Adrenal gland (tissue), 12 donors: ENCODE data around the gene ADAMTSL3. TPM values are rescaled to one million over a fixed set of nuclear protein-coding genes. Genes with fewer than 3 reads are reported as not detected.
A peak's percentile ranks its signal among the peaks of the same experiment; 100 is the strongest.
"Not testable (repeated sequence)": the region's sequence is repeated elsewhere in the genome, so short reads cannot be mapped to it uniquely, and the experiment has no call there.

Experiments used
- DNase-seq, 7 donors: peaks; one replicate each; pipeline ENCODE4 v3.0.0-alpha.2; 2019 to 2020
- H3K27ac ChIP-seq, 5 donors: fragments of 200-600 bp; sonication (generic) in 4 of 5; 1 replicate in 3 of 5; 2 replicates in 2 of 5; pipeline versions ENCODE4 v1.5.1 to v1.8.0; 2016 to 2020; ENCODE audit warnings: mild to moderate bottlenecking in 1 of 5
- H3K27me3 ChIP-seq: fragments of 200-600 bp; 2 replicates; pipeline ENCODE4 v1.8.0; 2021
- H3K36me3 ChIP-seq, 2 donors: fragments of 200-600 bp; replicated peaks in 1 of 2; 1 replicate in 1 of 2; 2 replicates in 1 of 2; pipeline versions ENCODE4 v1.5.1 to v1.8.0; 2018 to 2022
- H3K4me1 ChIP-seq, 2 donors: fragments of 200-600 bp; replicated peaks in 1 of 2; 1 replicate in 1 of 2; 2 replicates in 1 of 2; pipeline versions ENCODE4 v1.5.1 to v1.8.0; 2018 to 2021
- H3K4me3 ChIP-seq, 4 donors: fragments of 200-600 bp; sonication (generic) in 3 of 4; one replicate each; pipeline ENCODE4 v1.5.1; 2016 to 2018
- H3K9me3 ChIP-seq, 3 donors: fragments of 200-600 bp; sonication (generic) in 1 of 3; replicated peaks in 1 of 3; 1 replicate in 2 of 3; 2 replicates in 1 of 3; pipeline versions ENCODE4 v1.5.1 to v1.8.0; 2016 to 2021
- POLR2A ChIP-seq, 2 donors: fragments of 450-650 bp; IDR thresholded peaks; one replicate each; pipeline ENCODE4 v1.6.1; 2017; ENCODE audit warnings: antibody characterized with exemption in 2 of 2, mild to moderate bottlenecking in 2 of 2, moderate library complexity in 1 of 2
- WGBS, 4 donors: extraction: QIAGEN DNeasy Blood & Tissue Kit in 2 of 4; methylation state at CpG; one replicate each; pipeline versions ENCODE4 v1.1.5 to v1.1.7; 2013 to 2017; 5-methylcytosine and 5-hydroxymethylcytosine counted together
- intact Hi-C, 2 donors: fragments of 100-400 bp; cut with DNase I; formaldehyde crosslinking; loops; one replicate each; pipeline versions ENCODE4 v1.14.1 to v1.15.0; 2022 to 2023
- polyA plus RNA-seq, 3 donors: library from polyadenylated mRNA; stranded (reverse); fragments of 200-250 nt in 2 of 3; fragments of 350-450 nt in 1 of 3; fragmentation: Illumina TruSeq in 1 of 3; extraction: RNeasy Lipid Tissue Mini Kit (QIAGEN cat#74804) in 1 of 3; gene quantifications; one replicate each; pipeline ENCODE4 v1.2.3, GENCODE V29; 2013 to 2014
- total RNA-seq, 9 donors: library from RNA; depleted of rRNA in 4 of 9; stranded (reverse); fragments of >200 nt in 4 of 9; fragments of 120-200 nt in 1 of 9; fragmentation: NEBNext Ultra II Directional in 1 of 9; extraction: Animal tissue kit (Norgen Biotek cat#: 25700) in 1 of 9; gene quantifications; one replicate each; pipeline versions ENCODE4 v1.1.0 to v1.2.4, GENCODE V29; 2013 to 2023
- TF ChIP-seq, protein P1 (sequence below), 6 experiments: fragments of 450-650 bp in 4 of 6; fragments of 200-600 bp in 2 of 6; sonication (generic) in 1 of 6; IDR thresholded peaks; 1 replicate in 5 of 6; 2 replicates in 1 of 6; pipeline versions ENCODE4 v1.5.1 to v1.8.0; 2016 to 2021; ENCODE audit warnings: antibody characterized with exemption in 6 of 6, mild to moderate bottlenecking in 2 of 6, moderate library complexity in 1 of 6
- donor health status: healthy with polysubstance abuse.
- donor health status: Bipolar disorder and iron deficiency.
- donor health status: DM: yes; HTN: yes; CAD: no.
- donor health status: DM: no; HTN: no; CAD: no.
- donor health status: DM: no; HTN: no; CAD: no.
- donor health status: DM: yes; HTN: yes; CAD: no.

ADAMTSL3 gene
- total and polyA plus RNA-seq, 12 donors: 0.98 to 19.7 (median 10.5) TPM

DNA sequence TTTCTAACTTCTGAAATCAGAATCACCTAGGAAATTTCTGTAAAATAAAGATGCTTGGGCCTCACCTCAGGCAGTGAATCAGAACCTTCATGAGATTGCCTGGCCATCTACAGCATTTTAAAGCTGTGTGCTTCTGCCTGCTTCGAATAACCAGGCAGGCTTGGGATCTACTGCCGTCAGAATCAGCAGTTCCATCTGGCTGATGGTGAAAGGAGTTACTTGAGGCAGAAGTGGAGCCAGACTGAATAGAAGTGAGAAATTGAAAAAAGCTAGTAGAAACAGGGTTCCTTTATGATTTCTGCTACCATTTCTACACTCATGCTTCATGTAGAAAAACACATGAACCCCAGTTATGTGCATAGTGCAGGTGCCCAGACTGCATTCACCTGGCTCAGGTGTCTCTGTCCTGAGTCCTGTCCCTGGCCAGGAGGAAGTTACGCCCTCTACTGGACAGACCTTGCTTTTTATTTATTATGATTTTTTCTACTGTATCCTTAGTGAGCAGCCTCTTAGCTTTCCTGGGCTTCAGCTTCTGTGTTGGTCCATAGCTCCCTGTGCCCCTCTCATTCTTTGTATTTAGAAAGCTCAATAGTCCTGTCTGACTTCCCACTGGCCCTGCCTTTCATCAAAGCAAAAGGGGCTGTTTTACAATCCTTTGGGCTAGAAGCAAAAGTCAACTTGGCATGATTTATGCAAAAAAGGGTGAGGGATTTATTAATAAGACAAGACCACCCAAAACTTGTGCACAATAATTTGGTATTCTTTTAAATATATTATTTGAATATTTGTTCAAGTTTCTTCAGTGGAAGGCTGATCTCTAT is 380.9 kb downstream of the ADAMTSL3 start:
- TF ChIP-seq, protein P1, sequence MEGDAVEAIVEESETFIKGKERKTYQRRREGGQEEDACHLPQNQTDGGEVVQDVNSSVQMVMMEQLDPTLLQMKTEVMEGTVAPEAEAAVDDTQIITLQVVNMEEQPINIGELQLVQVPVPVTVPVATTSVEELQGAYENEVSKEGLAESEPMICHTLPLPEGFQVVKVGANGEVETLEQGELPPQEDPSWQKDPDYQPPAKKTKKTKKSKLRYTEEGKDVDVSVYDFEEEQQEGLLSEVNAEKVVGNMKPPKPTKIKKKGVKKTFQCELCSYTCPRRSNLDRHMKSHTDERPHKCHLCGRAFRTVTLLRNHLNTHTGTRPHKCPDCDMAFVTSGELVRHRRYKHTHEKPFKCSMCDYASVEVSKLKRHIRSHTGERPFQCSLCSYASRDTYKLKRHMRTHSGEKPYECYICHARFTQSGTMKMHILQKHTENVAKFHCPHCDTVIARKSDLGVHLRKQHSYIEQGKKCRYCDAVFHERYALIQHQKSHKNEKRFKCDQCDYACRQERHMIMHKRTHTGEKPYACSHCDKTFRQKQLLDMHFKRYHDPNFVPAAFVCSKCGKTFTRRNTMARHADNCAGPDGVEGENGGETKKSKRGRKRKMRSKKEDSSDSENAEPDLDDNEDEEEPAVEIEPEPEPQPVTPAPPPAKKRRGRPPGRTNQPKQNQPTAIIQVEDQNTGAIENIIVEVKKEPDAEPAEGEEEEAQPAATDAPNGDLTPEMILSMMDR (IDR thresholded peaks at IDR 0.05): peak in 1 of 6 experiments; percentile 11
- no peak for TF ChIP-seq POLR2A (IDR thresholded peaks at IDR 0.05)
- no peak overlapping the region for H3K27ac ChIP-seq
- no peak for DNase-seq
- H3K4me1 ChIP-seq: no peaks in the 10 kb centered on the region
- no peaks in the 10 kb centered on the region for H3K27me3 ChIP-seq
- no peaks in the 10 kb centered on the region for H3K9me3 ChIP-seq
- intact Hi-C loops: no loop called here
- 48 to 66% (median 56%) methylated on average over 3 of the region's 3 CpGs for WGBS, 4 donors
- no peaks in the 10 kb centered on the region for H3K36me3 ChIP-seq
- H3K4me3 ChIP-seq: no peak overlapping the region

DNA sequence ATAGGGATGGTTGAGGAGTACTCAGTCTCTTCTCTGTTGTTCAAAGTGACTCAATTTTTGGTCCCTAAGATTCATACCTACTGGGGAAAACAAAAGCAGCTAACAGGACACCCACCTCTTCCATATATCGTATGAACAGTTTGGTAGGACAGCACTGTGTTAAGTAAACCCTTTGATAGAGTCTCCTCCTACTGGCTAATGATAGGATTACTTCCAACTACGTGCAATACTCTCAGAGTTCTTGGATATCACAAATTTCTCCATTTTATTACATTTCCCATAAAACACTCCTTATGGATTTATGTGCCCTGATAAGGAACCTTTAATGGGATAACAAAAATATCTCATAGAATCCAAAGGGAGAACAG is 381.5 kb downstream of the ADAMTSL3 start:
- Histone ChIP-seq H3K4me3 (no peak overlapping the region), H3K36me3 (no peaks in the 10 kb centered on the region), H3K4me1 (no peaks in the 10 kb centered on the region), H3K27me3 (no peaks in the 10 kb centered on the region), H3K9me3 (no peaks in the 10 kb centered on the region), H3K27ac (no peak overlapping the region)
- TF ChIP-seq, protein P1 (IDR thresholded peaks at IDR 0.05): peak in 4 of 6 experiments; percentile 6 to 25 (median 16)
- TF ChIP-seq POLR2A (IDR thresholded peaks at IDR 0.05): no peak
- no peak for DNase-seq
- 2 to 14% (median 5%) methylated on average over 2 of the region's 2 CpGs for WGBS, 4 donors
- intact Hi-C loops: no loop called here

DNA sequence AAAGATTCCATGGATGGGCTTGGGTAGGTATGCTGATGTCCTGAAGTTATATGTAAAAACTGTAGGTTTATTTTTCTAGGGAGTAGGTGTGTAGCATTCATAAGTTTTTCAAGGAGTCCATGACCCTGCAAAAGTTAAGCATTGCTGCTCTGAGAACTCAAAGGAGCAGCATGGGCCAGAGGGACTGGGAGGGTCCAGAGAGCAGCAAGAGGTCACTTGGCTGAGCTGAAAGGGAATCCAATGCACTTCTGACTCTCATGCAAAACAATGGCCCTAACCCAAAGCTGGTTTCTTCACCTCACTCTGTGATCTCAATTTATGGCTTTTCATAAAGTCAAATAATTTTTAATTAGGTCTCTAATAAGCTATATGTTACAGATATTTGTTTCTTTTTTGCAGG is 383.4 kb downstream of the ADAMTSL3 start:
- Histone ChIP-seq H3K27me3 (no peaks in the 10 kb centered on the region), H3K4me1 (no peaks in the 10 kb centered on the region), H3K4me3 (no peak overlapping the region), H3K27ac (no peak overlapping the region), H3K9me3 (no peaks in the 10 kb centered on the region), H3K36me3 (no peaks in the 10 kb centered on the region)
- no peak for TF ChIP-seq POLR2A (IDR thresholded peaks at IDR 0.05)
- TF ChIP-seq, protein P1 (IDR thresholded peaks at IDR 0.05): no peak
- intact Hi-C loops: no loop called here
- no peak for DNase-seq

DNA sequence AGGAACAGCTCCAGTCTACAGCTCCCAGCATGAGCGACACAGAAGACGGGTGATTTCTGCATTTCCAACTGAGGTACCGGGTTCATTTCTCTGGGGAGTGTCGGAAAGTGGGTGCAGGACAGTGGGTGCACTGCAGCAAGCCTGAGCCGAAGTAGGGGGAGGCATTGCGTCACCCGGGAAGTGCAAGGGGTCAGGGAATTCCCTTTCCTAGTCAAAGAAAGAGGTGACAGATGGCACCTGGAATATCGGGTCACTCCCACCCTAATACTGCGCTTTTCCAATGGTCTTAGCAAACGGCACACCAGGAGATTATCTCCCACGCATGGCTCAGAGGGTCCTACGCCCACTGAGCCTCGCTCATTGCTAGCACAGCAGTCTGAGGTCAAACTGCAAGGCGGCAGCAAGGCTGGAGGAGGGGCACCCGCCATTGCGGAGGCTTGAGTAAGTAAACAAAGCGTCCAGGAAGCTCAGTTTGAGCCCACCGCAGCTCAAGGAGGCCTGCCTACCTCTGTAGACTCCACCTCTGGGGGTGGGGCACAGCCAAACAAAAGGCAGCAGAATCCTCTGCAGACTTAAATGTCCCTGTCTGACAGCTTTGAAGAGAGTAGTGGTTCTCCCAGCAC is 388.6 kb downstream of the ADAMTSL3 start:
- DNase-seq, H3K27ac ChIP-seq, H3K9me3 ChIP-seq, intact Hi-C loops, H3K4me1 ChIP-seq, H3K36me3 ChIP-seq, H3K27me3 ChIP-seq, H3K4me3 ChIP-seq: not testable (repeated sequence)
- WGBS, 4 donors: 71 to 80% (median 73%) methylated on average over 11 to 18 of the region's 18 CpGs
